ENCODE measurements around the gene AATK.

DNA sequence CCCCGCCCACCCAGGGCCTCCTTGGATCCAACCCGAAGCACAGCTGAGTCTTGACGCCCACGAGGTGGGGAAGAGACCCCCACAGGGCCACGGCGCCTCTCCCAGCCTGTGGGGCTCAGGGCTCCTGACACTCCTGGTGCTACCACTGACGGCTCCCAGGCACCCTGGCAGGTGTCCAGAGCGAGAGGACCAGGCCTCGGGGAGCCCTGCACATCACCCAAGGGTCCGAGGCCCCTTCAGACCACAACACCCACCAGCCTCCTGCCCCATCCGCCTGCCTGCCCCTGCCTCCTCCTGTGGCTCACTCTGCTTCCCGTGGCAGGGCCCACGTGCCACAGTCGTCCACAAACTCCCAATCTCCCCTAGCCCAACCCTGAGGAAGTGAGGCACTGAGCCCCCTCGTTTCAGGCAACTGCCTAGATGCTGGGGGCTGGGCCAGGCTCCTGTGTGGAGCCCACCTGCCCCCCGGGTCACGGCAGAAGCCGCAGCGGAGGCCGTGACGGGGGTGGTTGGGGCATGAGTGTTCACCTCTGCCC lies 28.3 kb upstream of the AATK start:
- TF ChIP-seq, protein P1, sequence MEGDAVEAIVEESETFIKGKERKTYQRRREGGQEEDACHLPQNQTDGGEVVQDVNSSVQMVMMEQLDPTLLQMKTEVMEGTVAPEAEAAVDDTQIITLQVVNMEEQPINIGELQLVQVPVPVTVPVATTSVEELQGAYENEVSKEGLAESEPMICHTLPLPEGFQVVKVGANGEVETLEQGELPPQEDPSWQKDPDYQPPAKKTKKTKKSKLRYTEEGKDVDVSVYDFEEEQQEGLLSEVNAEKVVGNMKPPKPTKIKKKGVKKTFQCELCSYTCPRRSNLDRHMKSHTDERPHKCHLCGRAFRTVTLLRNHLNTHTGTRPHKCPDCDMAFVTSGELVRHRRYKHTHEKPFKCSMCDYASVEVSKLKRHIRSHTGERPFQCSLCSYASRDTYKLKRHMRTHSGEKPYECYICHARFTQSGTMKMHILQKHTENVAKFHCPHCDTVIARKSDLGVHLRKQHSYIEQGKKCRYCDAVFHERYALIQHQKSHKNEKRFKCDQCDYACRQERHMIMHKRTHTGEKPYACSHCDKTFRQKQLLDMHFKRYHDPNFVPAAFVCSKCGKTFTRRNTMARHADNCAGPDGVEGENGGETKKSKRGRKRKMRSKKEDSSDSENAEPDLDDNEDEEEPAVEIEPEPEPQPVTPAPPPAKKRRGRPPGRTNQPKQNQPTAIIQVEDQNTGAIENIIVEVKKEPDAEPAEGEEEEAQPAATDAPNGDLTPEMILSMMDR (conservative IDR thresholded peaks at IDR 0.05; ENCODE audit: low read depth, low read length): no peak
- TF ChIP-seq, protein P2, sequence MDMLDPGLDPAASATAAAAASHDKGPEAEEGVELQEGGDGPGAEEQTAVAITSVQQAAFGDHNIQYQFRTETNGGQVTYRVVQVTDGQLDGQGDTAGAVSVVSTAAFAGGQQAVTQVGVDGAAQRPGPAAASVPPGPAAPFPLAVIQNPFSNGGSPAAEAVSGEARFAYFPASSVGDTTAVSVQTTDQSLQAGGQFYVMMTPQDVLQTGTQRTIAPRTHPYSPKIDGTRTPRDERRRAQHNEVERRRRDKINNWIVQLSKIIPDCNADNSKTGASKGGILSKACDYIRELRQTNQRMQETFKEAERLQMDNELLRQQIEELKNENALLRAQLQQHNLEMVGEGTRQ (IDR thresholded peaks at IDR 0.05; ENCODE audit: low read depth, low read length): no peak
- TF ChIP-seq RAD21 (IDR thresholded peaks at IDR 0.05; ENCODE audit: low read length): no peak
- TF ChIP-seq POLR2A (IDR thresholded peaks at IDR 0.05; ENCODE audit: low read depth, low read length): no peak

Data from IMR-90 (cell line).